Activated naive CD4-positive, alpha-beta T cell treated with anti-CD3 and anti-CD28 coated beads, Interleukin-2, amount 50 U/mL, for 72 hours (primary cell): ENCODE measurements around the gene SHE. TPM values are rescaled to one million over a fixed set of nuclear protein-coding genes. Genes with fewer than 3 reads are reported as not detected.

ENCODE experiments used
- ATAC-seq, 2 donors: fragments of 150-1000 bp; cut with Tn5 transposase; 2 replicates each; pipeline ENCODE4 v1.10.0; 2021; ENCODE audit warnings: mild to moderate bottlenecking in 2 of 2, moderate library complexity in 2 of 2
- DNase-seq, 2 donors: peaks; one replicate each; pipeline ENCODE4 v3.0.0; 2021 to 2022; ENCODE audit warnings: low spot score in 2 of 2
- H3K27ac Mint-ChIP-seq, 2 donors: one replicate each; pipeline ENCODE4 v1.8.0; 2022; ENCODE audit warnings: mild to moderate bottlenecking in 2 of 2, mixed read lengths in 2 of 2
- H3K36me3 Mint-ChIP-seq, 2 donors: one replicate each; pipeline ENCODE4 v1.8.0; 2022; ENCODE audit warnings: mixed read lengths in 2 of 2
- H3K9me3 Mint-ChIP-seq, 2 donors: one replicate each; pipeline ENCODE4 v1.8.0; 2022; ENCODE audit warnings: mixed read lengths in 2 of 2
- total RNA-seq, 2 donors: library from RNA; stranded (reverse); gene quantifications; one replicate each; pipeline ENCODE4 v1.2.3, GENCODE V29; 2022

SHE gene
- total RNA-seq, 2 donors from 2014 or later, result not detected

GRCh38 chr1:154524881-154525280 lies 22.7 kb upstream of the SHE start:
- no peak overlapping the region for H3K27ac Mint-ChIP-seq
- no peaks in the 10 kb centered on the region for H3K36me3 Mint-ChIP-seq
- no peaks in the 10 kb centered on the region for H3K9me3 Mint-ChIP-seq
- ATAC-seq (no peak), DNase-seq (no peak)

GRCh38 chr1:154521695-154522094 lies 19.5 kb upstream of the SHE start:
- no peaks in the 10 kb centered on the region for H3K9me3 Mint-ChIP-seq
- DNase-seq (no peak), ATAC-seq (no peak)
- no peak overlapping the region for H3K27ac Mint-ChIP-seq
- H3K36me3 Mint-ChIP-seq, result no peaks in the 10 kb centered on the region

GRCh38 chr1:154520333-154520732 lies 18.1 kb upstream of the SHE start:
- DNase-seq, result peak in 1 of 2 donors; percentile 7
- Mint-ChIP-seq H3K36me3 (no peaks in the 10 kb centered on the region), H3K27ac (no peak overlapping the region), H3K9me3 (no peaks in the 10 kb centered on the region)
- ATAC-seq, result no peak

GRCh38 chr1:154519591-154519991 lies 17.4 kb upstream of the SHE start:
- Mint-ChIP-seq H3K36me3 (no peaks in the 10 kb centered on the region), H3K27ac (no peak overlapping the region), H3K9me3 (no peaks in the 10 kb centered on the region)
- no peak for ATAC-seq
- DNase-seq, result no peak

GRCh38 chr1:154517661-154518060 lies 15.4 kb upstream of the SHE start:
- ATAC-seq (no peak), DNase-seq (no peak)
- H3K27ac Mint-ChIP-seq, result no peak overlapping the region
- no peaks in the 10 kb centered on the region for H3K36me3 Mint-ChIP-seq
- no peaks in the 10 kb centered on the region for H3K9me3 Mint-ChIP-seq

GRCh38 chr1:154514066-154514553 lies 11.9 kb upstream of the SHE start:
- H3K9me3 Mint-ChIP-seq, result no peaks in the 10 kb centered on the region
- ATAC-seq (no peak), DNase-seq (no peak)
- H3K27ac Mint-ChIP-seq, result no peak overlapping the region
- no peaks in the 10 kb centered on the region for H3K36me3 Mint-ChIP-seq

- ATAC-seq (no peak), DNase-seq (no peak)
- no peaks in the 10 kb centered on the region for H3K36me3 Mint-ChIP-seq
- no peaks in the 10 kb centered on the region for H3K9me3 Mint-ChIP-seq
- H3K27ac Mint-ChIP-seq, result no peak overlapping the region
These were observed 10.5 kb upstream of the SHE start for GRCh38 chr1:154512760-154513159.

- ATAC-seq, result no peak
- no peak overlapping the region for H3K27ac Mint-ChIP-seq
- peaks cover 13 to 22% of the 10 kb centered on the region in 2 donors for H3K36me3 Mint-ChIP-seq
- H3K9me3 Mint-ChIP-seq, result peaks cover 0 to 12% of the 10 kb centered on the region in 2 donors
- no peak for DNase-seq
These were observed 1.7 kb upstream of the SHE start for GRCh38 chr1:154503898-154504297.

GRCh38 chr1:154502744-154503115 lies 518 bp upstream of the SHE start:
- Mint-ChIP-seq H3K36me3 (peaks cover 13 to 27% of the 10 kb centered on the region in 2 donors), H3K27ac (no peak overlapping the region), H3K9me3 (peaks cover 0 to 12% of the 10 kb centered on the region in 2 donors)
- ATAC-seq (no peak), DNase-seq (no peak)

- H3K9me3 Mint-ChIP-seq, result peaks cover 0 to 12% of the 10 kb centered on the region in 2 donors
- DNase-seq (no peak), ATAC-seq (no peak)
- peaks cover 12 to 27% of the 10 kb centered on the region in 2 donors for H3K36me3 Mint-ChIP-seq
- no peak overlapping the region for H3K27ac Mint-ChIP-seq
These were observed 668 bp downstream of the SHE start for GRCh38 chr1:154501423-154502065.

- ATAC-seq (no peak), DNase-seq (no peak)
- H3K27ac Mint-ChIP-seq, result no peak overlapping the region
- peaks cover 0 to 12% of the 10 kb centered on the region in 2 donors for H3K9me3 Mint-ChIP-seq
- H3K36me3 Mint-ChIP-seq, result peaks cover 8 to 27% of the 10 kb centered on the region in 2 donors
These were observed 1.7 kb downstream of the SHE start for GRCh38 chr1:154500533-154500932.

- Mint-ChIP-seq H3K9me3 (peaks cover 0 to 12% of the 10 kb centered on the region in 2 donors), H3K36me3 (peaks cover 8 to 27% of the 10 kb centered on the region in 2 donors), H3K27ac (no peak overlapping the region)
- peak; percentile 62 to 93 for ATAC-seq
- DNase-seq, result no peak
These were observed 2.8 kb downstream of the SHE start for GRCh38 chr1:154499446-154499845.

GRCh38 chr1:154497026-154497806 lies 5.0 kb downstream of the SHE start:
- Mint-ChIP-seq H3K9me3 (peaks cover 0 to 12% of the 10 kb centered on the region in 2 donors), H3K27ac (peak overlapping the region; percentile 64 to 92), H3K36me3 (peaks cover 8 to 27% of the 10 kb centered on the region in 2 donors)
- no peak for DNase-seq
- peak; percentile 57 to 87 for ATAC-seq

GRCh38 chr1:154496383-154496782 lies 5.8 kb downstream of the SHE start:
- no peak for ATAC-seq
- Mint-ChIP-seq H3K27ac (peak overlapping the region in 1 of 2 donors; percentile 64), H3K9me3 (peaks cover 0 to 12% of the 10 kb centered on the region in 2 donors), H3K36me3 (peaks cover 8 to 27% of the 10 kb centered on the region in 2 donors)
- no peak for DNase-seq

- peaks cover 6 to 20% of the 10 kb centered on the region in 2 donors for H3K36me3 Mint-ChIP-seq
- H3K9me3 Mint-ChIP-seq, result peaks cover 0 to 11% of the 10 kb centered on the region in 2 donors
- ATAC-seq, result no peak
- DNase-seq, result no peak
- H3K27ac Mint-ChIP-seq, result no peak overlapping the region
These were observed 6.5 kb downstream of the SHE start for GRCh38 chr1:154495496-154496273.

GRCh38 chr1:154493276-154493675 lies 8.9 kb downstream of the SHE start:
- Mint-ChIP-seq H3K36me3 (no peaks in the 10 kb centered on the region), H3K9me3 (no peaks in the 10 kb centered on the region), H3K27ac (no peak overlapping the region)
- DNase-seq, result no peak
- no peak for ATAC-seq

- ATAC-seq (peak in 1 of 2 donors; percentile 20), DNase-seq (no peak)
- H3K36me3 Mint-ChIP-seq, result no peaks in the 10 kb centered on the region
- H3K9me3 Mint-ChIP-seq, result no peaks in the 10 kb centered on the region
- H3K27ac Mint-ChIP-seq, result no peak overlapping the region
These were observed 10.1 kb downstream of the SHE start for GRCh38 chr1:154492115-154492514.
